HG03342 (cell line): Measurements from ENCODE around the gene FGFRL1.
"Not testable (repeated sequence)": the region's sequence is repeated elsewhere in the genome, so short reads cannot be mapped to it uniquely, and the experiment has no call there.

ENCODE experiments used
- ATAC-seq: cut with Tn5 transposase; IDR thresholded peaks from one replicate; pipeline ENCODE4 v1.9.1; 2021; ENCODE audit warnings: mild to moderate bottlenecking, moderate library complexity; ENCODE audit not compliant: unreplicated experiment

FGFRL1 gene

GRCh38 chr4:1036976-1037810, 25.8 kb downstream of the FGFRL1 start:
- no peak for ATAC-seq

GRCh38 chr4:1038948-1039492, 27.6 kb downstream of the FGFRL1 start:
- no peak for ATAC-seq

GRCh38 chr4:1039493-1040343, 28.3 kb downstream of the FGFRL1 start:
- ATAC-seq = no peak

- no peak for ATAC-seq
Observed at GRCh38 chr4:1040344-1041146, 29.1 kb downstream of the FGFRL1 start.

GRCh38 chr4:1041147-1041935, 29.9 kb downstream of the FGFRL1 start:
- ATAC-seq = no peak

GRCh38 chr4:1041936-1042330, 30.5 kb downstream of the FGFRL1 start:
- ATAC-seq = no peak

DNA sequence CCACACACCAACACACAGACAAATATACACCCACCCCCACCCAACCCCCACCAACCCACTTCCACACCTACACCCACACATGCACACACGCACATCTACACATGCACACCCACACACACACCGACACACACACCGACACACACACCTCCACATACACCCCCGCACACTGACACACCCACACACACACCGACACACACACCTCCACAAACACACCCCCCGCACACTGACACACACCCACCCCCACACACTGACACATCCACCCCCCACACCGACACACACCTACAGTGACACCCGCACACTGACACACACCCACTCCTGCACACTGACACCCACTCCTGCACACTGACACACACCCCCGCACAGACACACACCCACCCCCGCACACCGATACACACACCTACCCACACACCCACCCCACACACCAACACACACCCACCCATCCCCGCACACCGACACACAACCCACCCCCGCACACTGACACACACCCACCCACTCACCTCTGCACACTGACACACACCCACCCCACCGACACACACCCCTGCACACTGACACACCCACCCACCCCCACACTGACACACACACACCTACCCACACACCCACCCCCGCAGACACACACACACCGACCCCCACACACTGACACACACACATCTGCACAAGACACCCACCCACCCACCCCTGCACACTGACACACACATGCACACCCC, 31.1 kb downstream of the FGFRL1 start:
- no peak for ATAC-seq

DNA sequence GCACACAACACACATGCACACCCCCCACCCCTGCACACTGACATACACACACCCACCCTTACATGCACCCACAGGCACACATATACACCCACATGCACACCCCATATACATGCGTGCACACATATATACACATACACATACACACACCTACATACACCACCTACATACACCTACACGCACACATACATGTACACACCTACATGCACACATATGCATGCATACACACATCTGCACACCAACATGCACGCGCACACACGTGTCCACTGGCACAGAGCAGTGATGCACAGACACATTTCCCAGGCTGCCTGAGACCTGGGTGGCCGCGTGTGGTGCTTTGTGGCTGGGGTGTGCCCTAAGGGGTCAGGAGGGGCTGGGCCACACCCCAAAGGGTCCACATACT, 31.7 kb downstream of the FGFRL1 start:
- no peak for ATAC-seq

DNA sequence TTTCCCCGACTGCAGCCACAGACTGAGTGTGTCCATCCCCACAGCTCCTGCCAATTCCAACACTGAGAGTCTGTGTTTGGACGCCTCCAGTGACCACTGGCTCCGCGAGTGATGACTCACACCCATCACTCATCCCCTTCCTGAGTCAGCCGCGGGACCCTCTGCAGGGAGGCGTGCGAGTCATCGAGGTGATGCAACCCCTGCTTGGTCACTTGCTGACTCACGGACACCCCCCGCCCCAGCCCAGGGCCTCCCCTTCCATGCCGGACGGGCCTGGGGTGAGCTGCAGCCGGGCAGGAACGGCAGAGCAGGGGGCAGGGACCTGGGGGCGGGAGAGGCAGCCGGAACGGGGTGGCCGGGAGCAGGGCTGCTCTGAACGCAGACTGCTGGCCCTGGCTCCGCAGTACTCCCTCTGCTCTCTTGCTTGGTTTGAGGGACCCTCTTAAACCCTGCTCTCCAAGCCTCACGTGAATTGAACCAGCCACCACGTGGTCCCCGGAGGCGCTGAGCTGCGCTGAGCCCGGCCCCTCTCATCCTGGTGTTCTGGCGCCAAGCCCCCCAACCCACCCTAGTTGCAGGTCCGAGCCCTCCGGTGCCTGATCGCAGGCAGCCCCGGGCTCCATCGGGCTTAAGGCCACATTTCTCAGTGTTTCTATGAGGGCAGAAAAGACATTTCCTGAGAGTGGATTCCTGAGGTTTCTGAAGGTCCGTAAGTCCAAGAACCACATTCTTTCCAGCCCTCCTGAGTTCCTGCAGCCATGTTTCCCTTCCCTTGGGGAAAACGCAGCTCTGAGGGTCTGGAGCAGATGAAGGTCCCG, 32.4 kb downstream of the FGFRL1 start:
- ATAC-seq = no peak

- no peak for ATAC-seq
Observed at GRCh38 chr4:1044469-1045192, 33.2 kb downstream of the FGFRL1 start.

DNA sequence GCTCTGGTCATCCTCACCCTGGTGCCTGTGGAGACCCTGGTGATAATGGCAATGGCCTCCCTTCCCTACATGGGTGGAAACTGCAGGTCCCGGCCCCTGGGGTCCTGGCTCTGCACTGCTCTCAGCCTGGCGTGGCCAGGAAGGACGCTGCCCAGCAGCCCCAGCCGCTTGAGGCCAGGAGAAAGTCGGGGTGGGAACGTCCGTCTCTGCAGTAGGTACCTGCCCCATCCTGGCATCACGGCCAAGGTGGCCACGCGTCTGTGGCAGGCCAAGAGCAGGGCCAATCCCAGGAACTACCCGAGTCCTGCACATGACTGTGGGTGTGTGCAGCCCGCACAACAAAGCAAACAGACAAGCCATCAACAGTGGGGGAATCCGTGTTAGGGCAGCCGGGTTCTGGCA, 33.8 kb downstream of the FGFRL1 start:
- ATAC-seq = no peak

- no peak for ATAC-seq
Observed at GRCh38 chr4:1045595-1046201, 34.3 kb downstream of the FGFRL1 start.

DNA sequence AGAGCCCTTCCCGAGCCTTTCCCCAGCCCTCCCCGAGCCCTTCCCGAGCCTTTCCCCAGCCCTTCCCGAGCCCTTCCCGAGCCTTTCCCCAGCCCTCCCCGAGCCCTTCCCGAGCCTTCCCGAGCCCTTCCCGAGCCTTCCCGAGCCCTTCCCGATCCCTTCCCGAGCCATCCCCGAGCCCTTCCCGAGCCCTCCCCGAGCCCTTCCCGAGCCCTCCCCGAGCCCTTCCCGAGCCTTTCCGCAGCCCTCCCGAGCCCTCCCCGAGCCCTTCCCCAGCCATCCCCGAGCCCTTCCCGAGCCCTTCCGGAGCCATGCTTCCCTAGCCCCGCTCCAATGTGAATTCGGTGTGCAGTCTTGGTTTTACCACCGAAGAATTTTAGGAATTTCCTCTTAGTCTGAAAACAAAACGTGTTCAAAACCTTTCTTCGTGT, 35.2 kb downstream of the FGFRL1 start:
- not testable (repeated sequence) for ATAC-seq

- ATAC-seq = no peak
Observed at GRCh38 chr4:1047106-1047975, 35.9 kb downstream of the FGFRL1 start.

DNA sequence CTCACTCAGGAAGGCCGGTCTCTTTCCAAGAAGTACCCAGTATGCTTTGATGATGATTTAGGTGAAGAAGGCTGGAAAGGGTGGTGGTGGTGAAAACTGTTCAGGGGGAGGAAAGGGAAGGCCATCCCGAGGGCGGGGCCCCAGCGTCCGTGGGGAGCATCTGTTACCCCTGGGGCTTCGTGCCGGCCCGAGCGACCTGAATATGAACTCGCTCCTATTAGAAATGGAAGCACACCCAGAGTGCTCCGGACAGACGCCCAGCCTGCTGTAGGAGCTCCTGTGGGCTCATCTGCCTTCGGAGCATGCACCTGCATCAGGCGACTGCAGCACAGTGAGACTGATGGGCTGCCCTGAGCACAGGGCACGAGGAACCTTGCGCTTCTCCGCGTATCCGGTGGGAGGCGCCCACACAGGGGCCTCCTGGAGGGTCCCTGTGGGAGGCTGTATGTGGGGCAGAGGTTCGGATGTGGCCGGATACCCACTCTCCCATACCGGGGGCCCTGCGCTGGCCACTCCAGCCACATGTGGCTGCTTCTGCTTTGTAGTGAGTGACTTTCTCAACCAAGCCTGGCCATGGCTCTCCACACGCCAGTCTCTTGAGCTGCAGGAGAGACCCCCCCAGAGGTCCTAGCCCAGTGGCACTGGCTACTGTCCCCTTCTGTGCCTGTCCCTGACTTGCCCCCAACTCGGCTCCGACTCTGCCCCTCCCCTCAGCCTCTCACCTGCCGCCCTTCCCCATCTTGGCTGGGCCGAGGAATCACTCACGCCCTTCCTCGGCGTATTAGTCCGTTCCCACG, 36.7 kb downstream of the FGFRL1 start:
- ATAC-seq = no peak
